ENCODE results near the gene MAK.

GRCh38 chr6:10713962-10714361, 124.4 kb downstream of the MAK start:
- TF ChIP-seq RAD21 (IDR thresholded peaks at IDR 0.05), result no peak
- TF ChIP-seq GABPA (IDR thresholded peaks at IDR 0.05 in 1 of 2, conservative IDR thresholded peaks at IDR 0.05 in 1 of 2), result no peak
- TF ChIP-seq FOXA1 (IDR thresholded peaks at IDR 0.05), result no peak
- no peak for TF ChIP-seq CTCF (IDR thresholded peaks at IDR 0.05; ENCODE audit: low read depth, low read length, missing input control)
- no peak for TF ChIP-seq MAX (IDR thresholded peaks at IDR 0.05)
- TF ChIP-seq NR2F2 (IDR thresholded peaks at IDR 0.05), result no peak
- TF ChIP-seq YY1 (IDR thresholded peaks at IDR 0.05), result no peak
- TF ChIP-seq TAF1 (conservative IDR thresholded peaks at IDR 0.05), result no peak
- TF ChIP-seq JUND (IDR thresholded peaks at IDR 0.05), result no peak
- no peak for TF ChIP-seq ATF3 (IDR thresholded peaks at IDR 0.05)
- TF ChIP-seq REST (IDR thresholded peaks at IDR 0.05), result no peak
- TF ChIP-seq RXRA (IDR thresholded peaks at IDR 0.05), result no peak
- no peak for TF ChIP-seq ZBTB33 (IDR thresholded peaks at IDR 0.05)
- TF ChIP-seq HNF4G (IDR thresholded peaks at IDR 0.05), result no peak

All from liver (tissue), 3 donors.